ENCODE measurements around the gene BNC1.
"Not testable (repeated sequence)": the region's sequence is repeated elsewhere in the genome, so short reads cannot be mapped to it uniquely, and the experiment has no call there.

BNC1 gene

DNA sequence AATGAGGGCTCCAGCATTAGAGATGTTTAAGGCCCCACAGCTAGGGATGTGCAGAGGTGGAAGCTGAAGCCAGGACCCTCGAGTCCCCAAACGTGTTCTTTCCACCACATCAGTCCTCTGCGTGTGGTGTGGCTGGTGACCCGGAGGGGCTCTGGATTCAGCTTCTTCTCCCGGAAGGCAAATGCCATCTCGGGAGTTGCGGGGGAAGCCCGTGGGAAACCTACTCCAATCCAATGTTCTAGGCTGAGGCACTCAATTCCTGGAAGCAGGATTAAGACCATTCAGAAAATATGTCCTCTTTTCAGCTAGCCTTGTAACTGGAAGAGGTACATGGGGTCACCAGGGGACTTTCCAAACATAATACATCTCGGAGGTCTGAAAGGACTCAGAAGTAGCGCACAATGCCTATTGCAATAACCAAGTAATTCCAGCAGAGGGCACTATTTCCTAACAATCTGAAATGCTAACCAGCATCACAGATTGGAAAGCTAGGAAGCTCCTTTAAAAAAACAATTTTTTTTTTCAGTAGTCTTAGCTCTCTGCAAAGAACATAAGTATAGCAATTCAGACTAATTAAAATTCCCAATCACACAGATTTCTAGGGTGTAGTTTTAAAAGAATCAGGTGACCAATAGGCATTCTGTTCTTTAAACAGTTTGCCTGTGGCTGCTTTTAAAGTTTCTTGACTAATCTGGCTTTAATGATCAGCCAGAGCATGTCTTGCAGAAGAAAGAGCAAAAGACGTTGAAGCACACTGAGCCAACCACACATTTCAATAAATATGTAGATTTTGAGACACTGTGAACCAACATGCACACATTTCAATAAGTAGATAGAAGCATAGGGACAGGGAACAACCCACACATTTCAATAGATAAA, 36.1 kb downstream of the BNC1 start:
- peak; percentile 63 to 89 (median 64) for DNase-seq

DNA sequence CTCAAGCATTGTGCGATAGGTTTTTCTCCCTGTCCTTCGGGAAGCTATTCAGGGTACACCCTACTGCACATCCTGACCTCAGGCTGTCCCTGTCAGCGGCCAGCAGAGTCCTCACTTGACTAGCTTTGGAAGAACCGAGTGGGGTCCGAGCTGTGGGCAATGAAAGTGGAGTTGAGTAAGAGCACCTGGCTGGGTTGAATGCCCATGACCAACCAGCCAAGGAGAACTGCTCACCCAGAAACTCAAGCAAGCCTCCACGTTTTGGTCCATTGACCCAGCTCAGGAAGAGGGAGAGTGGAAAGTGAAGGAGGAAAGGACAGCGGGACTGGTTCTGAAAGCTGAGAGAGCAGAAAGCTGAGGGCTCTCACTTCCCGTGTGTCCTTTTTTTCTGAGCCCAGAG, 40.8 kb downstream of the BNC1 start:
- DNase-seq: no peak

DNA sequence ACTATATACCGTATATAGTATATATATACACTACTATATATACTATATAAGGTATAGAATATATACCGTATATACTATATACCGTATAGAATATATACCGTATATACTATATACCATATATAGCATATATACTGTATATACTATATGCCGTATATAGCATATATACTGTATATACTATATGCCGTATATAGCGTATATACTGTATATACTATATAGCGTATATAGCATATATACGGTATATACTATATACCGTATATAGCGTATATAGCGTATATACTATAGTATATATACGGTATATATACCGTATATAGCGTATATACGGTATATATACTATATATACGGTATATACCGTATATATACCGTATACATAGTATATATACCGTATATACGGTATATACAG, 54.2 kb downstream of the BNC1 start:
- no peak for DNase-seq

DNA sequence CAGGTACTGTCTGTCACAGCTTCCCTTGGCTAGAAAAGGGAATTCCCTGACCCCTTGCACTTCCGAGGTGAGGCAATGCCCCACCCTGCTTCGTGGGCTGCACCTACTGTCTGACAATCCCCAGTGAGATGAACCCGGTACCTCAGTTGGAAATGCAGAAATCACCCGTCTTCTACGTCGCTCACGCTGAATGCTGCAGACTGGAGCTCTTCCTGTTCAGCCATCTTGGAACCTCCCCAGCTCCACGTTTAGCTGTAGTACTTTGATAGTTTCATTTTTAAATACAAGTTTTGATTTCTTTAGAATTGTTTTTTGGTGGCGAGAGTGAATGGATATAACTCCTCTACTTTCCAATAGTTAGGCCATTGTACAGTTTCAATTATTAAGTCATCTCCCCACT, 59.0 kb downstream of the BNC1 start:
- no peak for DNase-seq

DNA sequence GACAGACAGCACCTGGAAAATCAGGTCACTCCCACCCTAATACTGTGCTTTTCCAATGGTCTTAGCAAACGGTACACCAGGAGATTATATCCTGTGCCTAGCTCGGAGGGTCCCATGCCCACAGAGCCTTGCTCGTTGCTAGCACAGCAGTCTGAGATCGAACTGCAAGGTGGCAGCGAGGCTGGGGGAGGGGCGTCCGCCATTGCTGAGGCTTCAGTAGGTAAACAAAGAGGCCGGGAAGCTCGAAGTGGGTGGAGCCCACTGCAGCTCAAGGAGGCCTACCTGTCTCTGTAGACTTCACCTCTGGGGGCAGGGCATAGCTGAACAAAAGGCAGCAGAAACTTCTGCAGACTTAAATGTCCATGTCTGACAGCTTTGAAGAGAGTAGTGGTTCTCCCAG, 62.7 kb downstream of the BNC1 start:
- not testable (repeated sequence) for DNase-seq

DNA sequence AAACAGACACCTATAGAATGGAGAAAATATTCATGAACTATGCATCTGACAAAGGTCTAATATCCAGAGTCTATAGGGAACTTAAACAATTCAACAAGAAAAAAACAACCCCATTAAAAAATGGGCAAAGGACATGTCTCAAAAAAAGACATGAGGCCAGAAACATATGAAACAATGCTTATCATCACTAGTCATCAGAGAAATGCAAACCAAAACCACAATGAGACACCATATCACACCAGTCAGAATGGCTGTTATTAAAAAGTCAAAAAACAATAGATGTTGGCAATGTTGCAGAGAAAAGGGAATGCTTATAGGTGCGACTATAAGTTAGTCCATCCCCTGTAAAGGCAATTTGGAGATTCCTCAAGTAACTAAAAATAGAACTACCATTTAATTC, 65.4 kb downstream of the BNC1 start:
- no peak for DNase-seq

DNA sequence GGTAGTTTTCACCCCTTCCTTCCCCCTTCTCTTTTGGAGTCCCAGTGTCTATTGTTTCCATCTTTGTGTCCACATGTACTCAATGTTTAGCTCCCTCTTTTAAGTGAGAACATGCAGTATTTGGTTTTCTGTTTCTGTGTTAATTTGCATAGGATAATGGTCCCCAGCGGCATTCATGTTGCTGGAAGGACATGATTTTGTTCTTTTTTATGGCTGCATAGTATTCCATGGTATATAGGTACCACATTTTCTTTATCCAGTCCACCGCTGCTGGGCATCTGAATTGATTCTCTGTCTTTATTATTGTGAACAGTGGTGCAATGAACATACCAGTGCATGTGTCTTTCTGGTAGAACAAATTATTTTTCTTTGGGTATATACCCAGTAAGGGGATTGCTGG, 69.2 kb downstream of the BNC1 start:
- no peak for DNase-seq

DNA sequence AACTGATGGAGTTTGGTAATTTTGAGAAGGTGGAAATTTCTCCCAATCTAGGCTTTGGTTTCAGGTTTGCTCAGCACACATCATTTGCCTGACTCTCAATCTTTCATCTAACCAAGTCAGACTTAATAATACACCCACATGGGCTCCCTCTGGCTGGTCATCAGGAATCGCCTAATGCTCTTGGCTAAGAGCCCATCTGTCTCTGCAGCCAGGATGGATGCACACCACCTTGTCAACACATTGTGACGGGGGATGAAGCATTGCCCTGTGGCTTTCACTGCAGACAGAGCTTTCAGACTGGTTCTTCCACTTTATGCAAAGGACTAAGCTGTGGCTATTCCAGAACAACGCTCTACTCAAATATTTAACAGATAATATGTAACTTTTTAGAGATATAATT, 73.8 kb downstream of the BNC1 start:
- peak in 2 of 3 experiments; percentile 66 to 91 for DNase-seq

DNA sequence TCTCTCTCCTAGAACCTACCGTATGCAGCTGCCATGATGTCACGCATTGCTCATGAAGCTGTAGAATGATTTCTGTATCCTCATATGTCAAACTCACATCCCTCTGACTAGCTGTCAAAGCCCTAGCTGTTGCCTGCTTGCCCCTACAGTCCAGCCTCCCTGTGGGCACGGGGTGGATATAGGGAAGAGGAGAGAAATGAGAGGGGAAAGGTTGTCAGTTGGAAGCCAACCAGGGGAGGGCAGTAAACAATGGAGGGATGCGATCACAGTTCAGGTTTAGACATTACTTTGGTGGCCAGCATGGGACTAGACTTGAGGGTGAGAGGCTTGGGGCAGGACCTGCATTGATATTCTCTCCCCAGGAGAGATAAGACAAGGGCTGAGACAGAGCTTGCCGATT, 75.1 kb downstream of the BNC1 start:
- DNase-seq: peak in 1 of 3 experiments; percentile 34

DNA sequence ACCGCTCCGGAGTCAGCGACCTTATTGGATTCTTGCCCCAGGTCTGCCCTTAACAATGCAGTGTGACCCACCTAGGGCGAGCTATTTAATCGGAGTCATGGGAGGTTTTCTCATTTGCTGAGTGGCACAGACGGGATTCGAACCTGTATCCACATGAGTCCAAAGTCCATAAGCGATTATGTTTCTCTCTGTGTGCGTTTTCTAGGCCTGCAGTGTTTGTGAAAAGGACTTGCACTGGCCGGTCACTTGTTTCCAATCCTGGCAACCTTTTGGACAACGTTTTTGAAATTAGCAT, 76.2 kb downstream of the BNC1 start:
- no peak for DNase-seq

DNA sequence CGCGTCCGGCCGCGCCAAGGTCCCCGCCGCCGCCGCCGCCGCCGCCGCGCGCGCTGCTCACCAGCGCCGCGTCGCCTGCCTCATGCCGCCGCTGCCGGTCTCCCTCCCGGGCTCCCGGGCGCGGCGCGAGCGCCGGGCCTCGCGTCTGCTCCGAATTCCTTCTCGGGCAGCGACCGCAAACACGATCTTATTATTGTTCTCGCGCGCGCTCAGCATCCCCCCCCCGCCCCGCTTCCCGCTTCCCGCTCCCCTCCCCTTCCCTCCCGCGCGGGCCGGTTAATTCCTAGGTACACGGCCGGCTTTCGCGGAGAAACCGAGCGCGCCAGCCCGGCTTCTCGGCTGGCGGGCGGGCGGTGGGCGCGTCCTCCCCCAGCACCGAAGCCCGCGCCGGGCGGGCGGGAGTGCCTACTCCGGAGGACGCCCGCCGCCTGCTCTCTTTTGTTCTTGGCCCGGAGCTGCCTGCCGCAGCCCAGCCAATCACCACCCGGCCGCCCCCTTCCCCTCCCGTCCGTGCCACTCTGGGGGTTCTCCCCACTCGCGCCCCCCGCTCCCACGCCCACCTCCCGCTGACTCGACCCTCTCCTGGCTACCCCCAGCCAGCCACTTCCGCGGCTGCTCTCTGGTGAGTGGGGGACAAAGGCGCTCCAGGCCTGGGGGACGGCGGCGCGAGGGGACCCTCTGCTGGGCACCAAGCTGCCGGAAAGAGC, 76.7 kb downstream of the BNC1 start, which contains the start of gene HDGFL3:
Gene HDGFL3 (minus strand): TSS at position 164 of the 707 bp plus-strand sequence. CDS start 409 bp downstream, outside the sequence.
- peak; percentile 40 to 94 (median 94) for DNase-seq

DNA sequence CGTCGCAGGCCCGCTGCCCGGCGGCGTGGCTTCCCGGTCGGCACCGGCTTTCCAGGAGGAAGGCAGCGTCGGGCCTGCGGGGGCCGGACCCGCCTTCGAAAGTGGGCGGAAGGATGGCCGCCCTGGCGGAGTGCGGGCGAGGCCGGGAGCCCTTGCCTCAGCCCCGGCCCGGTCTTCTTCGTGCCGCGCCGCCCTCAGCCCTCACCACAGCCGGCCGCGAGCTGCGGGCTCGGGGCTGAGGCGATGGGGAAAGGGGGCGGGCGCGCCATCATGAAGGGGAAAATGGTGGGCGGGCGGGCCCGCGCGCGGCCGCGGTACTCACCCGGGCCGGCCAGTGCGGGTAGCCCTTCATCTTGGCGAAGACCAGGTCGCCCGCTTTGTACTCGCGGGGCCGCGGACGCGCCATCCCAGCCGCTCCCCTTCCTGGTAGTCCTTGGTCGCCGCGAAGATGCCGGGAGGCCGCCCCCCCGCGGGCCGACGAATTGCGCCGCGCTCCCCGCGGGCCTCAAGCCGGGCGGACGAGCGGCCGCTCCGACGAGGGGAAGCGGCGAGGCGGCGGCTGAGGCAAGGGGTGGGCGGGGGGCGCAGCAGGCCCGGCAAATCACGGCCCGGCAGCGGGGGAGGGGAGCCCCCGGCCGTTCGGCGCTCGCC, 77.3 kb downstream of the BNC1 start:
- peak; percentile 33 to 86 (median 85) for DNase-seq

DNA sequence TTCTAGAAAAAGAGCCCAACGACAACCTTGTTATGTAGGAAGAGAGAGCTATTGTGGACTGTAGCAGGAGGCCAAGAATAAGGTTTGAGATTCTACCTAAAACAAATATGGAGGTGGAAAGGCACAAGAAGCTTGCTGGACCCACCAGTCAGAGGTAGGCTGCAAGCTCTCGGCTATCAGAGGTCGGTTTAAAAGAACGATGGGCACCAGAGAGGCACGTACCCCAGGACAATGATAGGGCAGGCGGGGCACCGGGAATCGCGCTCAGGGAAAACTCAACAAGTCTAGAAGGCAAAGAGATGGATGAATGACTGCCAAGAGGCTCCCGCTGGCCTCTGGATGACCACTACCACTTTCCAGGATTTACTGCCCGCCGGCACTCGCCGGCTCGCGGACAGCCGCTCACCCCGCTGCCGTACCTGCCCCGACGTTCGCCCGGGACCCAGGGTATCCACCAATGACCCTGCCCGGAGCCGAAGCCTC, 77.9 kb downstream of the BNC1 start:
- DNase-seq: peak in 1 of 3 experiments; percentile 80

Measured in NCI-H1417 (cell line).